ENCODE results near the gene VSIG10L2. TPM values are rescaled to one million over a fixed set of nuclear protein-coding genes. Genes with fewer than 3 reads are reported as not detected.

The VSIG10L2 gene
- polyA plus RNA-seq, 6 donors from 2014 or later = not detected

DNA sequence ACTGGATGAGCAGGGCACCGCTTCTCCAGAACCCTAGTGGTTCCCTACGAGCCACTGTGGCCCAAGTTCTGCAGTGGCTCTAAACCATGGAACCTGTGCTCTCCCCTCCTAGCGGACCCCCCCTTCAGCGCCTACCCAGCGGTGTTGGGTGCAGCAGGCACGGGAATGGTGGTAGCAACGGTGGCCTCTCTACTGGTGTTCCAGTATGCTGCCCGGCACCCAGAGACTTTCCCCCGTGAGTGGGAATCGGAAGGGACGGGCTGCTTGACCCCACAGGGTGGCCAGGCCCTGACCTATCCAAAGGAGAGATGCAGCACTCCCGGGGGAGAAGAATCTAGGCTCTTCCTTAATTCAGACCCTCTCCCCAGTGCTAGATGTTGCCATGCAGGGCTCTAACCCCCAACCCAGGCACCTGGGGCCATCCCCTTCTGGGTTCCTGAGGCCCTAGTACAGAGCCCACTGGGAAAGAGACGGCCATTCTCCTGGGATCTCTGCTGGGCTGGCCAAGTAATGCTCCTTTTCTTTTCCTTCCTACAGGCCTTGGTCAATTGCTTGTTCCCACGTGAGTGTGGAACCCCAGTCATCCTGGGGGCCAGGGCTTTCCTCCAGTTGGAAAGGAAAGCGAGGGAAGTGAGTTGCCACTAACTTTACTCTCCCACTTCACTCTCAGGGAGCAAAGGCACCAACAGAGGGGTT lies 9.2 kb downstream of the VSIG10L2 start:
- no peak overlapping the region for H3K27ac Mint-ChIP-seq
- no peak overlapping the region for H3K4me3 Mint-ChIP-seq
- DNase-seq (no peak), ATAC-seq (ENCODE audit: low read depth in 2 of 2) (no peak)
- no peaks in the 10 kb centered on the region for H3K9me3 Mint-ChIP-seq
- peaks cover 0 to 40% (median 19%) of the 10 kb centered on the region in 3 donors for H3K27me3 Mint-ChIP-seq
- H3K4me1 Mint-ChIP-seq = no peaks in the 10 kb centered on the region
- no peaks in the 10 kb centered on the region for H3K36me3 Mint-ChIP-seq

DNA sequence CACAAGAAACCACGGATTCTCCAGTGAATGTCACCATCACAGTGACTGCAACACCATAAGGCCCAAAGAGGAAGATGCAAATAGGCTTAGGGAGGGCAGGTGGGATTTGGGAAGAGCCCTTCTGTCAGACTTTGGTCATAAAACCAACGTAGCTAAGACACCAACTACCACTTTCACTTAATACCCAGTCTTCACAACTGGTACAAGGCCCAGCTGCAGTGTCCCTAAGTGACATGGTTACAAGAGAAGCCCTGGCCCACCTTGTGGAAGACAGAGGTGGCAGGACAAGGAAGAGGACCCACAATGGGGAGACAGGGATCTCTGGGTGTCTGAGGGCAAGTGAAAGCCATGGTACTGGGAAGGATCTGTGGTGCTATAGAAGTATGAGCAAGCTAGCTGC lies 10.0 kb downstream of the VSIG10L2 start:
- Mint-ChIP-seq H3K9me3 (peaks cover 0 to 3% (median 0%) of the 10 kb centered on the region in 7 donors), H3K4me3 (no peak overlapping the region), H3K36me3 (no peaks in the 10 kb centered on the region), H3K27ac (no peak overlapping the region), H3K4me1 (no peaks in the 10 kb centered on the region), H3K27me3 (peaks cover 1 to 40% (median 19%) of the 10 kb centered on the region in 3 donors)
- no peak for ATAC-seq (ENCODE audit: low read depth in 2 of 2)
- no peak for DNase-seq

DNA sequence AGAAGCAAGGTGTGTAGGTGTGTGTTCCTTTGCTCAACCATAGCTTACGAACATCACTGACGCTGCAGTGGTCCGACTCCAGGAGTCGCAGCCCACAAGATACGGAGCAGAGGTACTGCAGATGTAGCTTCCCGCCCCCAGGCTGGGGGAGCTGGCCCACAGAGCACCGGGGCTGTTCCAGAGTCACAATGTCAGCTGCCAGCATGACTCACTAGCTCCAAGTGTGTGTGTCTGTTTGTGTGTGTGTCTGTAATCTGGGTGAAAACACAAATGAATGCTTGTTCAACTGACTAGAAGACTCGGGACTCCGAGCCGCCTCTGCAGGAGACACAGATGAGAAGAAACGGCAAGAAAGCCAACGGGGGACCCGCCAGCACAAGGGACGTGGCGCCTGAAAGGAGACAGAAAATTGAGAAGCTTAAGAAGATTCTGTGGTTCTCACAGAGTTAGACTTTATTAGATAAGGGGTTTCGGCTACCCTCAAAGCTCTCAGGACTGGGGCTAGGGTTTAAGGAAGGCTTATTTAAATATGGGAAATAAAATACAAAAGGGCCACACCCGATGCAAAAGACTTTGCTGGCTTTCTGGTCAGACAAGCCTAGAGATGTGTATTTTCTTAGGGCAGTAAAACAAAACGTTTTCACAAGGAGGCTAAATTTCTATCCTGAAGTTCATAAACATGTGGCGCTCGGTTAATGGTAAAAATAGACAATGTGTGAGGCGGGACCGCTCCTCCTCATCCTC lies 10.7 kb downstream of the VSIG10L2 start:
- DNase-seq (no peak), ATAC-seq (ENCODE audit: low read depth in 2 of 2) (no peak)
- peaks cover 0 to 3% (median 0%) of the 10 kb centered on the region in 7 donors for H3K9me3 Mint-ChIP-seq
- no peaks in the 10 kb centered on the region for H3K36me3 Mint-ChIP-seq
- no peaks in the 10 kb centered on the region for H3K4me1 Mint-ChIP-seq
- peak overlapping the region in 1 of 8 donors; percentile 53 for H3K4me3 Mint-ChIP-seq
- H3K27ac Mint-ChIP-seq = peak overlapping the region in 2 of 6 donors; percentile 4 to 17
- H3K27me3 Mint-ChIP-seq = peaks cover 4 to 33% (median 14%) of the 10 kb centered on the region in 3 donors

DNA sequence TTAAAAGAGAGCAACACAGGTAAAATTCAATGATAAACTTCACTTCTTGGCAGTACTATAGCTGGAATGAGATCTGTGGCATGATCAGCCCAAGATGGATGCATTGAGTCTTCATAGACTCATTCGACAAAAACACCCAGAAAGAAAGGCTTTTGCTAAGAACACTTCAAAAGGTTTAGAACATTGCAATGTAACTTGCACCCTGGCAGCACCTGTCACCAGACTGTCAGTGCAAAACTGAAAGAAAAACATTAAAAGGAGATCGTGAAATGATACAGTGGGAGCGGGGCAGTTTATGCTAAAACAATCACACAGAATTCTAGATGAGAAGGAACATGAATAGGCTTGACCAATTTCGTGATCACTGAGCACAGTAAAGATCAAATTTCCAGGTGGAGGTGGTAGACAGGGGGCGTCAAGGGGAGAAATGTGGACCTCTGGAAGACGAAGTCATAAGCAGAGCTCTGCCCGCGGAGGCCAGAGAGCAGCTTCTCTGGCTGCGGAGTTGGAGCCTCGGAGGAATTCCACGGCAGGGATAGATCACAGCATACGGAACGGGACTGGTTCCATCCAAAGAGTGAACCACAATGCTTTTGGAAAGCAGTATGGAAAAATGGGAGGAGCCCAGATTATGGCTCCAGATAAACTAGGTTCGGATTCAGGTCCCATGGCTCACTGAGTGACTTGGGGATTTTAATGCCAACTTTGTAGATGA lies 11.9 kb downstream of the VSIG10L2 start:
- no peaks in the 10 kb centered on the region for H3K4me1 Mint-ChIP-seq
- DNase-seq = no peak
- H3K9me3 Mint-ChIP-seq = peaks cover 0 to 13% (median 7%) of the 10 kb centered on the region in 7 donors
- peaks cover 1 to 4% of the 10 kb centered on the region in 2 donors for H3K36me3 Mint-ChIP-seq
- no peak overlapping the region for H3K27ac Mint-ChIP-seq
- peaks cover 4 to 32% (median 24%) of the 10 kb centered on the region in 3 donors for H3K27me3 Mint-ChIP-seq
- no peak for ATAC-seq (ENCODE audit: low read depth in 2 of 2)
- H3K4me3 Mint-ChIP-seq = no peak overlapping the region

DNA sequence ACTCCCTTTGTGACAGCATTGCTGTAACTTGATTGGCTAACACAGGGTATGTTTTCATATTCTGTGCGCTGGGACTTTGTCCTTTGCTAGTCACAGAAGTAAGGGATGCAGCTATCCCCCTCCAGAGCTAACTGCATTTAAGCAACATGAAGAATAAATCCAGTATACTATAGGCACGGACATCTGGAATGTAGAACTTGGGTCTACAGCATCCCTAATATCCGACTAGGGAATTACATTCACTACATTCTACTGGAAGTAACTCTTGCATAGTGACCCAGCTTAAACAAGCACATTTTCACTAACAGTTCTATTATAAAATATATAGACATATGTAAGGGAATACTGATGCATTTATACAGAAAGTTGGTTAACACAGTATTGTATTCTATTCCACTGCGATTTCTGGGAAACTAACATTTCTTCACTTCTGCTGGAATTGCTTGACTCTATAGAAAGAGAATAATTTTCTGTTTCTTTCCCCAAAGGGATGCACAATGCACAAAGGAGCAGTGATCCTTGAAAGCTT lies 13.1 kb downstream of the VSIG10L2 start:
- H3K9me3 Mint-ChIP-seq = peaks cover 0 to 24% (median 14%) of the 10 kb centered on the region in 7 donors
- H3K4me1 Mint-ChIP-seq = no peaks in the 10 kb centered on the region
- DNase-seq (no peak), ATAC-seq (ENCODE audit: low read depth in 2 of 2) (no peak)
- H3K36me3 Mint-ChIP-seq = peaks cover 7 to 8% of the 10 kb centered on the region in 2 donors
- H3K27ac Mint-ChIP-seq = no peak overlapping the region
- H3K27me3 Mint-ChIP-seq = peaks cover 4 to 34% (median 24%) of the 10 kb centered on the region in 3 donors
- no peak overlapping the region for H3K4me3 Mint-ChIP-seq

DNA sequence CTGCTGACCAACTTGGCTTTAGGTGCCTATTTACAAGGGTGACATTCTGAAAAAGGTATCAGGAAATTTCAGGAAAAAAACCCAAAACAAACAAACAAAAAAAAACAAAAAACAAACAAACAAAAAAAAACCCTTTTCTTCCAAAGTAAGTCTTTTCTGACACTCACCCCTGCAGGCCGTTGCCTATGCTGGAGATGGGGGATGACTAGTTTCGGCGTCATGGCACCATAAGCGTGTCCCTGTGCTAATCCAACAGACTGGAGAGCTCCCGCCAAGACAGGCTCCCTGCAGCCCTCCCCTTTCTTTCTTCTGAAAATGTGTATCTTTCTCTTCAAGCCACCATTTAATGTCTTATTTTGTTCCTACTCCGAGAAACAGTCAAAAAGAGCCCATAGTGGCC lies 13.7 kb downstream of the VSIG10L2 start:
- H3K36me3 Mint-ChIP-seq = peaks cover 7 to 8% of the 10 kb centered on the region in 2 donors
- H3K9me3 Mint-ChIP-seq = peaks cover 0 to 28% (median 14%) of the 10 kb centered on the region in 7 donors
- H3K27me3 Mint-ChIP-seq = peaks cover 4 to 33% (median 20%) of the 10 kb centered on the region in 3 donors
- ATAC-seq (ENCODE audit: low read depth in 2 of 2) (no peak), DNase-seq (no peak)
- no peak overlapping the region for H3K27ac Mint-ChIP-seq
- H3K4me3 Mint-ChIP-seq = no peak overlapping the region
- H3K4me1 Mint-ChIP-seq = no peaks in the 10 kb centered on the region

DNA sequence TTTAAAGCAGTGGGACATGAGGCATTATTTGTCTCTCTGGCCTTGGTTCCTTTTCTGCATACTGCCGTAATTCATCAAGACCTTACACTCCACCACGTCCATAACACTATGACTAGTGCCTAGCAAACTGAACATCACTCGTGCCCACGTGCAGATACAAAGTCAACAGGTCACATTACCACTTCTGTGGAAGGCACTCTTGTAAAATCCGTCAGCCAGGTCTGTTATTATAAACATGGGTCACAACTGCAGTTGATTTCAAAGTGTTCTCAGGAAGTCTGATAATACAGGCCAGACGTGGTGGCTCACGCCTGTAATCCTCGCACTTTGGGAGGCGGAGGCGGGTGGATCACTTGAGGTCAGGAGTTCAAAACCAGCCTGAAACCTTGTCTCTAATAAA lies 14.1 kb downstream of the VSIG10L2 start:
- Mint-ChIP-seq H3K4me3 (no peak overlapping the region), H3K36me3 (peaks cover 7 to 8% of the 10 kb centered on the region in 2 donors), H3K27me3 (peaks cover 4 to 31% (median 18%) of the 10 kb centered on the region in 3 donors), H3K27ac (no peak overlapping the region), H3K4me1 (no peaks in the 10 kb centered on the region), H3K9me3 (peaks cover 0 to 28% (median 14%) of the 10 kb centered on the region in 7 donors)
- DNase-seq (no peak), ATAC-seq (ENCODE audit: low read depth in 2 of 2) (no peak)

DNA sequence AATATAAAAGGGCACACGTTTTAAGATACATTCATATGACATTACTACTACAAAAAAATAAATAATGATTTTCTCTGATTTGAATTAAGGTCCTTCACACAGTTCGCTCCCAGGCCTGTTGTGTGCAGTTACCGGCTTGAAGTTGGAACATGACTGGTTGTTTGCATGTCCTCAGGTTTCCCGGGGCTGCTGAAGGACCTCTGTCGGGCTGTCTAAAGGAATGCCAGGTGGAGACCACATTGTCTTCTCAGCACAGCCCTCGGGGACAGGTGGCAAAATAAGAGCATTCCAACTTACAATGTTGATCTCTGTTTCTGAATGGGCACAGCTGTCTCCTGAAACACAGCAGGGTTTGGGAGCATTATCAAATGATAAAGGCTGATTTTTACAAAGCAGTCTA lies 14.9 kb downstream of the VSIG10L2 start:
- Mint-ChIP-seq H3K27me3 (peaks cover 8 to 25% (median 20%) of the 10 kb centered on the region in 3 donors), H3K4me3 (no peak overlapping the region), H3K4me1 (no peaks in the 10 kb centered on the region), H3K27ac (no peak overlapping the region), H3K36me3 (peaks cover 7 to 8% of the 10 kb centered on the region in 2 donors), H3K9me3 (peaks cover 0 to 28% (median 14%) of the 10 kb centered on the region in 7 donors)
- no peak for DNase-seq
- no peak for ATAC-seq (ENCODE audit: low read depth in 2 of 2)

DNA sequence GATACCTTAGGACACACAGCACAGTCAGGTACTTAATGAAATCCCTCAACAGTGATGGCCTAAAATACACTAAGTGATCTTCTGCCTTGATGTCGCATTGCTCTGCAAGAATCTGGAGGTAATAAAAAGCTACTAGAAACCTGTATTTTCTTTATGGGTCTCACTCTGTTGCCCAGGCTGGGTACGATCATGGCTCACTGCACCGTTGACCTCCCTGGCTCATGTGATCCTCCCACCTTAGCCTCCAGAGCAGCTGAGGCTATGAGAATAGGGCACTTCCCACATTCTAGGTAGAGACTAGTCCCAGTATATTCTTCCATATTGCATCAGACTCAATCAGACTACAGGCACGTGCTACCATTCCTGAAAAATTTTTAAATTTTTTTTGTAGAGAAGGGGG lies 21.7 kb downstream of the VSIG10L2 start:
- H3K27me3 Mint-ChIP-seq = peaks cover 11 to 29% (median 25%) of the 10 kb centered on the region in 3 donors
- peaks cover 6 to 8% of the 10 kb centered on the region in 2 donors for H3K36me3 Mint-ChIP-seq
- peaks cover 0 to 19% (median 10%) of the 10 kb centered on the region in 7 donors for H3K9me3 Mint-ChIP-seq
- no peaks in the 10 kb centered on the region for H3K4me1 Mint-ChIP-seq
- H3K4me3 Mint-ChIP-seq = no peak overlapping the region
- DNase-seq = no peak
- no peak for ATAC-seq (ENCODE audit: low read depth in 2 of 2)
- H3K27ac Mint-ChIP-seq = no peak overlapping the region

DNA sequence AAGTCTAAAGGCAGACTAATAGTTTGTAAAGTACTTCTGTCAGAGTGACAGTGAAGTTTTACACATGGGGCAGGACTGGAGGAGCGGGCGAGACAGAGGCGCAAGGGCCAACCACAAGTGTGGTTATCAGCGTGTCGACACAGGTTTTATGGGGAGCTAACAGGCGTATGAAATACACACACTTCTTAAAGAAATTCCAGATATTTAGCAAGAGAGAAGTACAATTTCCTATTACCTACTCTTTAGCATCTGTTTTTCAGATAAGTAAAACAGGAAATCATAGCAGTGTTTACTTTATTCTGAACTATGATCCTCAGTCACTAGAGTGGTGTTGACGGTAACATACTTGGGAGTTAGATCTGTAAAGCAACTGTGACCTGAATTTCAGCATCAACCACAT lies 22.5 kb downstream of the VSIG10L2 start:
- H3K4me1 Mint-ChIP-seq = no peaks in the 10 kb centered on the region
- H3K4me3 Mint-ChIP-seq = no peak overlapping the region
- ATAC-seq (ENCODE audit: low read depth in 2 of 2) = no peak
- DNase-seq = no peak
- H3K27me3 Mint-ChIP-seq = peaks cover 11 to 34% (median 28%) of the 10 kb centered on the region in 3 donors
- H3K27ac Mint-ChIP-seq = no peak overlapping the region
- H3K36me3 Mint-ChIP-seq = peaks cover 0 to under 1% of the 10 kb centered on the region in 2 donors
- peaks cover 0 to 11% (median 2%) of the 10 kb centered on the region in 7 donors for H3K9me3 Mint-ChIP-seq

DNA sequence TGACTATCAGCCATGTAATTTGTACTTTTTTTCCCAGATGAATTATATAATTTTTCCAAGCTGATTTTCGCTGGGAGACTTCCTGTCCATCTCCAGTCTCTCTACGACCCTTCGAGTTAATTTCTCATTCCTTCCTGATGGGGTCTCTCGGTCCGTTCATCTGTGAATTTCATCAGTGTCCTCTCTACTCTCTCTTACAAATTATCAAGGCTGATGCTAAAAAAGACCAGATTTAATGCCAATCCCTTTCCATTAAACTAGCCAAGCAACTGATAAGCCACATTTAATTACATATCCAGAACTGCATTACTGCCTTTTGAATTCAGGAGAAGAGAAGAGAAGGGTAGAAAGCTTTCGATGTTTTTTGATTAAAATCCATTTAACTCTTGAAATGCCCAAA lies 25.8 kb downstream of the VSIG10L2 start:
- Mint-ChIP-seq H3K9me3 (peaks cover 0 to 2% (median 0%) of the 10 kb centered on the region in 7 donors), H3K4me3 (no peak overlapping the region), H3K27me3 (peaks cover 14 to 35% (median 15%) of the 10 kb centered on the region in 3 donors), H3K4me1 (no peaks in the 10 kb centered on the region), H3K36me3 (no peaks in the 10 kb centered on the region), H3K27ac (no peak overlapping the region)
- no peak for DNase-seq
- ATAC-seq (ENCODE audit: low read depth in 2 of 2) = no peak

DNA sequence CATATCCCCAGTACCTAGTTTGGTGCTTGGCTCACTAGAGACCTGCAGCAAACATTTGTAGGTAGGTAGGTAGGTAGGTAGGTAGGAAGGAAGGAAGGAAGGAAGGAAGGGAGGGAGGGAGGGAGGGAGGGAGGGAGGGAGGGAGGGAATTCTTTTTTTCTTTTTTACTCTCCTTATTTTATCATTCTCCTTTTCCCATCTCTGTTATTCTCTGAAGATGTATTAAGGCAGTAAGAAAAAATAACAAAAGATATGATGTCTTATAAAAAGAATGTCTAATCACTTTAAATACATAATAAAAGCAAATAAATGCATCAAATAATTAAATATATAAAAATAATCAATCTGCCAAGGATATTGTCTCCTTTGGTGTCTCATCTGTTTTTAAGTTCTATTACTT lies 28.4 kb downstream of the VSIG10L2 start:
- Mint-ChIP-seq H3K36me3 (no peaks in the 10 kb centered on the region), H3K9me3 (peaks cover 0 to 2% (median 0%) of the 10 kb centered on the region in 7 donors), H3K27me3 (peaks cover 9 to 35% (median 15%) of the 10 kb centered on the region in 3 donors), H3K4me1 (no peaks in the 10 kb centered on the region), H3K4me3 (no peak overlapping the region), H3K27ac (no peak overlapping the region)
- ATAC-seq (ENCODE audit: low read depth in 2 of 2) (no peak), DNase-seq (no peak)

DNA sequence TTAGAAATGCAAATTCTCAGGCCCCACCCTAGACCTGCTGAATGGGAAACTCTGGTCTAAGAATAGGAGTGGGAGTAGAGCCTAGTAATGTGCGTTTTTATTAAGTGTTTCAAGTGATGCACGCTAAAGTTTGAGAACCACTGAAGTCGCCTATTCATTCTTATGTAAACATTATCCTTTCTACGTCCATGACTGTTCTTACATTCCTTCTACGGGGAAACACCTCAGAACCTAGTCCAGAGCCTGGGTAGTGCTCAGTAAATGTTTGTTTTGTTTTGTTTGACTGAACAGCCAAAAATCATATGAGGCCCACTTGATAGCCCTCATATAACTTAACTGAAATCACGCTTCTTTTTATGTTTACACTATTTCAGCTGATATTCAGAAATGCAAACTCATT lies 29.8 kb downstream of the VSIG10L2 start:
- no peak overlapping the region for H3K27ac Mint-ChIP-seq
- H3K4me3 Mint-ChIP-seq = no peak overlapping the region
- DNase-seq (no peak), ATAC-seq (ENCODE audit: low read depth in 2 of 2) (no peak)
- peaks cover 0 to 2% (median 0%) of the 10 kb centered on the region in 7 donors for H3K9me3 Mint-ChIP-seq
- H3K36me3 Mint-ChIP-seq = no peaks in the 10 kb centered on the region
- peaks cover 9 to 31% (median 15%) of the 10 kb centered on the region in 3 donors for H3K27me3 Mint-ChIP-seq
- no peaks in the 10 kb centered on the region for H3K4me1 Mint-ChIP-seq
